ENCODE results near the gene RIMS3.

The RIMS3 gene

GRCh38 chr1:40653851-40654537, 11.5 kb downstream of the RIMS3 start:
- DNase-seq (ENCODE audit: low spot score), result no peak

DNA sequence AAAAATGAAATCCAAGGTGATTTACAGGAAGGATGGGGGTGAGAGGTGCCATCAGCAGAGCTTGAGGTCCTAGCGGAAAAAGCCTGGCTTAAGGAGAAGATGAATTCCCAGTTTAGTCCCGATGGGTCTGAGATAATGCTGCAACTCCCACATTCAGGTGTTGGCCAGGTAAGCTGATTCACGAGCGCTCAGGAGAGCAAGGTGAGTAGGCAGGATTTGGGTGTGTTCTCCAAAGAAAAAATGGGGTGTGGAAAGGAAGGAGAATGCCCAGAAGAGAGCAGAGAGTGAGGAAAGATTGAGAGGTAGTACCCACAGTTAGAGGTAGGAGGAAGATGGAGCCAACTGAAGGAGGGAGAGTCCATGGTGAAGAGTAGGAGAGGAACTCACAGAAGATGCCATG, 12.5 kb downstream of the RIMS3 start:
- DNase-seq (ENCODE audit: low spot score), result no peak

- DNase-seq (ENCODE audit: low spot score), result no peak
Measured at GRCh38 chr1:40652468-40652867, 13.0 kb downstream of the RIMS3 start.

DNA sequence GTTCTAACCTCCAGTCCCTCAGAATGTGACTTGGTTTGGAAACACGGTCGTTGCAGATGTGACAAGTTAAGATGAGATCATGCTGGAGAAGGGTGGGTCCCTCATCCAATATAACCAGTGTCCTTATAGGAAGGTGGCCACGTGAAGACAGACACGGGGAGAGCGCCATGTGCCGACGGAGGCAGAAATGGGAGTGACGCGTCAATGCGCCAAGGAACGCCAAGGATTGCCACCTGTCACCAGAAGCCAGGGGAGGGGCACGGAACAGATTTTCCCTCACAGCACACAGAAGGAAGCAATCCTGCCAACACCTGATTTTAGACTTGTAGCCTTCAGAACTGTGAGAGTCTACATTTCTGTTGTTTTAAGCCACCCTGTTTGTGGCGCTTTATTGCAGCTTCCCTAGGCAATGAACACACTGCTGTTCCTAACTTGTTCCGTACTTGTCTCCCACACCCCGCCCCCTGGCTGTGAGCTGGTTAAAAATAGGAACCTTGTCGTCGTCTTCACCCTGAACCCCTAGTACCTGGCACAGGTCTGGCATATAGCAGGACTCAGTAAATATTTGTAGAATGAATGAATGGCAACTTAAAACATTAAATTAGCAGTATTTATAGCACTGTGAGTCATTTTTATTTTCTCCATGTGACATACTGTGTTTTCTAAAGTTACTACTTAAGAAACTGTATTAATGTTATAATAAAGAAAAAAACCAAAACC, 14.2 kb downstream of the RIMS3 start:
- peak; percentile 8 for DNase-seq (ENCODE audit: low spot score)

- no peak for DNase-seq (ENCODE audit: low spot score)
Measured at GRCh38 chr1:40650075-40650474, 15.4 kb downstream of the RIMS3 start.

GRCh38 chr1:40649592-40649930, 15.9 kb downstream of the RIMS3 start:
- DNase-seq (ENCODE audit: low spot score), result no peak

DNA sequence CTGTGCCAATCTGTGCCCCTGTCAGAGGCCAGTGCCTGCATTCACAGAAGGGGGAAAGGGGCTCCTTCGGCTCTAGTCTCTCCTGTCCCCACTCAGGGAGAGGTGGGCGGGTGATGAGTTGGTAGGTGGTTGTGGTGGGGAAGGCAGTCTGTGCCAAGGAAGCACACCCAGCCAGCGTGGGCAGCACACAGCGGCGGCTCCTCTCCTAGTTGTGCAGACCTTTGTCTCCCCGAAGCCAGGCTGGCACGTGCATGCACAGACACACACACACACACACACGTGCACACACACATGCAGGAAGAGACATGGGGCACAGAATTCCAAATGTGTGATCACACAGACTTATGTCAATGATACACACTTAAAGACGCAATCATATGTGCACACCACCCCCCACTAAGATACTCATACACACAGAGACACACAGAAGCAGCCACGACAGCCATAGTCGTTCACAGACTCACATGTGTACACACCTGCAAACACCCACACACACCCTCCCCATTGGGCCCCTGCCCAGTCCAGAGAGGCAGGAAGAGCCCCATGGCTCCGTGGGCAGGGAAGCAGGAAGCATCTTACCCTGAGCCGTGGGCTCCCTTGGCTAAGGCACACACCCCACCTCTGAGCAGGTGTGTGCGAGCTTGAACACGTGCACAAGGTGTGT, 16.4 kb downstream of the RIMS3 start:
- no peak for DNase-seq (ENCODE audit: low spot score)

- DNase-seq (ENCODE audit: low spot score), result no peak
Measured at GRCh38 chr1:40648200-40648599, 17.3 kb downstream of the RIMS3 start.

DNA sequence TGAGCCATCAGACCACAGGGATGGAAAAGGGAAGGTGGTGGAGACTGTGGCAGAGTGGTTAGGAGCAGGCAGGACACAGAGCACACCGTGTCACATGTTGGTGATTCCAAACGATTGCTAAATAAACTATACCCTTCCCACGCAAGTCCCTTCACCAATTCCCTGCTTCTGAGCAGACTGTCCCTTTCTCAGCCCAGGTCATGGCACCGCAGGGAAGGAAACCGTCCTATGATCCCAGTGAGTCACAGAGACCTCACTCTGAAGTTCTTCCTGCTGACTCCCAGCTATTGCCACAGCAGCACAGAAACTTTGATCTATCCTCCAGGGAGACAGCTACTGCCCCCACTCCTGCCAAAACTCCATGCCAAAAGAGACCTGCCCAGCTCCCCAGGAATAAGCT, 19.2 kb downstream of the RIMS3 start:
- DNase-seq (ENCODE audit: low spot score), result no peak

- no peak for DNase-seq (ENCODE audit: low spot score)
Measured at GRCh38 chr1:40645118-40645680, 20.3 kb downstream of the RIMS3 start.

GRCh38 chr1:40641601-40642242, 23.8 kb downstream of the RIMS3 start:
- DNase-seq (ENCODE audit: low spot score), result no peak

DNA sequence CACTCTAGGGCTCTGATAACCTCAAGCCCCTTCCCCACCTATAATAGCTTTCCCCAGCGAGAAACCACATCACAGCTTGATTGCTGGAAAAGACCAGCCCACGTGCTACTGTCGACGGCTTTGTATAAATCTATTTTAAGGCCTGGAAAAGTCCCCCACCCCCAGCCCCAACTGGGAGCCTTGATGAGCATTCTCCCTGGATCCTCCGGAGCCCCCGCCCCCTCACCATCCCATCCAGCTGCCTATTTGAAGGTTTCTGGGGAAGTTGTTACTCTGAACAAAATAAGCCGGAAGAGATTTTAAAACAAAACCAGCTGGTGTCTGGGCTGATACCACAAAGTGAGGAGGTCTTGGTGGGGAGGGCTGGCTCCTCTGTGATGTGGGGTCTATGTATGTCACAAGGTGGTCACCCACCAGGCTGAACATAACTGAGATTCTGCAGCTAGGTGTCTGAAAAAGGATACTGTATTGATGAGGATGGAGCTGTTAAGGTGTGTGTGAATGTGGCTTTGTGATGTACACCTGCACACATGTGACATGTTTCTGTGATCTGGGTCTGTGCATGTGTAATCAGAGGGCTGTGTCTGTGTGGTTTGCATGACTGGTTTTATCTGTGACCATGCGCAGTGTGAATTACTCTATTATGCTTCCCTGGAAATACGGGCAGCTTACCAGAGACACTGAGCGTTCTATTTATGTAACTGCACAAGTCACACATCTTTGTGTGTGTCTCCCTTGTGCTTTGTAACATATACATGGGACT, 25.0 kb downstream of the RIMS3 start:
- no peak for DNase-seq (ENCODE audit: low spot score)

DNA sequence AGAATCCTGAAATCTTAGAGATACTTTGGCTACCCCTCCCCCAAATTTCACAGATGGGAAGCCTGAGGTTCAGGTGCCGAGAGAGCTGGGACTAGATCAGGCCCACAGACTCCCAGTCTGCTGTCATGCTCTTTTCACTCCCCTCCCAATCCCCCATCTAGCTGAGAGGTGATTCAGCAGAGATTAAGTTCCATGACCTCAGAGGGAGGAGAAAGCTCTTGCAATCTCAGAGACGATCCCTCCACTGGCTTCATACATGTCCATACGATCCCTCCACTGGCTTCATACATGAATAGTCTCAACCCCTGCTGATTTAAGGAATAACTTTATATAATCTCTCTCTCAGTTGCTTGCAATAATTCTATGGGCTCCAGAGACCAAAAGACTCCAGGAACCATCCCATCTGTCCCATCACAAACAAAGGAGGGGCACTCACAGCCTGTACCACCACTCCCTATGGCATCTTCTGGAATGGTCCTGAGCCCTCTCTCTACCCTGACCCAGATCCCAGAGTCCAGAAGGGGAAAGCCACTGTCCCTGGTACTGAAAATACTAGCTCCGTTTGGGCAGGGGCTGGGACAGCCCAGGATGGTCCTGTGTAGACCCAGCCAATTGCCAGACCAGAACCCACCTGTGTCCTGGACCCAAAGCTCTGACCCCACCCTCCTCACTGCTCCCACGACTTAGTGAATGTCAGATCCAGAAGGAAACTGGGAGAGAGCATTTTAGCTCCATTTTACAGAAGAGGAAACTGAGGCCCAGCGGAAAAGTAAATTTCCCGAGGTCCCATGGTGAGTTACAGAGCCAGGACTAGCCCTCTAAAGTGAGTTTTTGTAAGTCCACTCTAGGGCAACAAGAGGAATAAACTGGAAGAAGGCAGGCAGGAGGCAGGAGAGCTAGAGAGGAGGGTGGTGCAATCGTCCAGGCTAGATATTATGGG, 27.1 kb downstream of the RIMS3 start:
- no peak for DNase-seq (ENCODE audit: low spot score)

DNA sequence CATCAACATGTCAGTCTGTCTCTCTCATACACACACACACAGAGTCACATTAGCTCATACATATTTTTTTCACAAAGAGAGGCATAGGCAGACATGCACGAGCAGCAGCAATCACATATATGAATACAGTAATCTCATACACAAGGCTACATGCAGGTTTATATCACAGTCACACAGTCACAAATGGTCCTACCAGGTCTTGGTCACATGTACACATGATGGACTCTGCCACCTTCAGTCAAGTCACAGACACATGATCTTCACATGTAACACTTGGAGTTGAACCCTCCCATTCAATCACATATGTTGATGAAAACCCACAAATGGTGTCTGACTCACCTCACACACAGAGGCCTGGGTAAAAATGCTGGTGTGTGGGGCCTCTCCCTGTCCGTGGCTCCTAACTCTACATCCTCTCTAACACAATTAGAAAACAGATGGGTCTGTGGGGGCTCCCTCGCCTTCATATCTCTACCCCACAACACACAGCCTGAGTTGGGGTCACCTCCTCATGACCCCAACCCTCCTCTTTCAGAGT, 27.9 kb downstream of the RIMS3 start:
- no peak for DNase-seq (ENCODE audit: low spot score)

GRCh38 chr1:40636777-40637176, 28.7 kb downstream of the RIMS3 start:
- no peak for DNase-seq (ENCODE audit: low spot score)

DNA sequence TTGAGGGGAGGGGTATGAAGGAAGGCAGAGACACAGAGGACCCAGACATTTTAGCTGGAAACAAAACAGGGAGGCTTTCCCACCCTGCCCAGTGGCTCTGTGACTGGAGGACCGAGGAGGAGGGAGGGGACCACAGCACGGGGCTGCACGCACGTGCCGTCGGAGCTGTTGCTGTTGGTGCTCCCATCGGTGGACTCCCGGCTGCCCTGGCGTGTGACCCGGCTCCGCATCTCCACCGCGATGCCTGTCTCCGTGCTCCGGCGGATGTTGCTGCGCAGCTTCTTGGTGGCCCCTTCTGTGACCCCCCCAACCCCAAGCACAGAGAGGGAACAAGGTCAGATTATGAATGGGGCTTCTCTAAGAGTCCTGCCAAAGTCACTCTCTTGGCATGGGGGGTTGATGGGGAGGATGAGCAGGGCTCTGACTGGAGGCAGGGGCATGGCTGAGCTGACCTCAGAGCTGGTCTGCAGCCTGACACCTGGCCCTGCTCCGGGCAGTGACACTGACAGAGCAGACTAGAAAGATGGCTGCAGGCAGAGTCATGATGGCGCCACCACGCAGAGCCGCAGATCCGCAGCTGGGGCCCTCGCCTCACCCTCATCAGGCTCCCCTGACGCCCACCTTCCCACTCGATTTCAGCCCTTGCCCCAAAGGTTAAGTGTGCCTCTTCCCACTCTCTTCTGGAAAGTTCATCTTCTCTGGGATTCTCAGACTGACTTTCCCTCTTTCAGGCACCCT, 29.6 kb downstream of the RIMS3 start:
- DNase-seq (ENCODE audit: low spot score), result no peak

DNA sequence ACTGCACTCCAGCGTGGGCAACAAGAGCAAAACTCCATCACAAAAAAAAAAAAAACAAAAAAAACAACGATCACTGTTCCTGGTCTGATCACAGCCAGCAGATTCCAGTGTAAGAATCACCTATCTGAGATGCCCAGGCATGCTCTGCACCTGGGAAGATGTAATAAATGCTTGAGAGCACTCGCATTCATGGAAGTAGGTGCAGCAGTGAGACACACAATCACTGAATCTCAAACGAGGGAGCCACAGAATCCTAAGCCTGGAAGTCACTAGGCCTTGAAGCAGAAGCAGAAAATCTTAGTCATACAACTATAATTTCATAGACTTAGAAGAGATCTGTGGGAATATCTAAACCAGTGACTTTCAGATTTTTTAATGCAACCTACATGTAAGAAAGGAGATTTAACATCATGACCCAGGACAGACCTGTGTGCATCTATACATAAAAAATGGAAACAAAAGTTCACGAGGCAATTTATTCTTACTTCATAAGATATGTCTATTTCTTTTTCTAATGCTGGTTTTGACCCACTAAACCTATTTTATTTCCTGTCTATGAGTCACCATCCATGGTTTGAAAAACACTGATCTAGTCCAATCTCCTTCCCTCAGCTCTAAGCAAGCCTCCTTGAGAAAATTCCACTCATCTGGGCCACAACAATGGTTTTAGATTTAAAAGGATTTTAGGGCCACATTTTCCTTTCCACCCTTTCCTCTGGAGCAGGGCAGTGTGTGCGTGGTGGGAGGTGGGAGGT, 30.4 kb downstream of the RIMS3 start:
- no peak for DNase-seq (ENCODE audit: low spot score)

GRCh38 chr1:40633931-40634376, 31.5 kb downstream of the RIMS3 start:
- no peak for DNase-seq (ENCODE audit: low spot score)

DNA sequence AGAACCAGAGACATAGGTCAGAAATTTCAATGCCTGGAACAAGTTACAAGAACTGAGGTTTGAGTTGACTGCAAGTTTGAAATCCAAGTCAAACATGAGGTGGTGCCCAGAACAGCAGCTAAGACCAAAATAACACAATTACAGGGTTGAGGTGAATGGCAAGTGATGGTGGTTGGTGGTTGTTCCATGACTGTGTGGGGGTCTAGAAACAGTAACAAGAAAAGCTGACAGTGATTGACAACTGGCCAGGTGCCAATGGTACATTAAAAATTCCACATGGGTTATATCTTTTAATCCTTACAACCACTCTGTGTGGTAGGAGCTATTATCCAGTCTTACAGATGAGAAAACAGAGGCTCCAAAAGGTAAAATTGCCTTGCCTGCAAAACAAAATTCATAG, 32.0 kb downstream of the RIMS3 start:
- DNase-seq (ENCODE audit: low spot score), result no peak
